Gastroesophageal sphincter (tissue), 4 donors: ENCODE data around the gene ARPC5L. TPM values are rescaled to one million over a fixed set of nuclear protein-coding genes. Genes with fewer than 3 reads are reported as not detected.

Experiments
- ATAC-seq: fragments of 150-250 bp; one replicate; pipeline ENCODE4 v1.9.1; 2016; ENCODE audit warnings: mild to moderate bottlenecking, moderate library complexity
- H3K27ac ChIP-seq, 4 donors: fragments of 200-600 bp; sonication (generic) in 3 of 4; 1 replicate in 3 of 4; 2 replicates in 1 of 4; pipeline ENCODE4 v1.5.1; 2016 to 2019
- H3K27me3 ChIP-seq: fragments of 200-600 bp; sonication (generic); one replicate; pipeline ENCODE4 v1.5.1; 2019
- H3K36me3 ChIP-seq, 2 donors: fragments of 200-600 bp; sonication (generic); one replicate each; pipeline ENCODE4 v1.5.1; 2019; ENCODE audit warnings: control low read depth in 1 of 2
- H3K4me1 ChIP-seq, 3 donors: fragments of 200-600 bp; sonication (generic); 1 replicate in 2 of 3; 2 replicates in 1 of 3; pipeline ENCODE4 v1.5.1; 2016 to 2019; ENCODE audit warnings: control low read depth in 2 of 3
- H3K4me3 ChIP-seq, 2 donors: fragments of 200-600 bp; sonication (generic); one replicate each; pipeline ENCODE4 v1.5.1; 2019; ENCODE audit warnings: mild to moderate bottlenecking in 1 of 2, moderate library complexity in 1 of 2
- H3K9me3 ChIP-seq, 3 donors: fragments of 200-600 bp; sonication (generic); one replicate each; pipeline ENCODE4 v1.5.1; 2017 to 2019; ENCODE audit warnings: control low read depth in 2 of 3
- CTCF ChIP-seq, 4 experiments: fragments of 200-600 bp in 2 of 4; fragments of 450-650 bp in 2 of 4; sonication (generic) in 1 of 4; IDR thresholded peaks; one replicate each; pipeline ENCODE4 v1.5.1; 2017 to 2019; ENCODE audit warnings: antibody characterized with exemption in 4 of 4, mild to moderate bottlenecking in 2 of 4, moderate library complexity in 2 of 4
- EP300 ChIP-seq: sonication (generic); formaldehyde crosslinking; IDR thresholded peaks from one replicate; pipeline ENCODE4 v1.6.1; 2017; ENCODE audit warnings: antibody characterized with exemption, mild to moderate bottlenecking
- POLR2A ChIP-seq, 2 donors: fragments of 450-650 bp; IDR thresholded peaks; one replicate each; pipeline ENCODE4 v1.6.1; 2017; ENCODE audit warnings: antibody characterized with exemption in 2 of 2, mild to moderate bottlenecking in 2 of 2, moderate library complexity in 1 of 2
- POLR2AphosphoS5 ChIP-seq: sonication (generic); formaldehyde crosslinking; IDR thresholded peaks from one replicate; pipeline ENCODE4 v1.6.1; 2017; ENCODE audit warnings: antibody characterized with exemption
- WGBS, 2 donors: methylation state at CpG; one replicate each; pipeline ENCODE4 v1.1.5; 2018; ENCODE audit warnings: low coverage in 1 of 2; 5-methylcytosine and 5-hydroxymethylcytosine counted together
- total RNA-seq, 4 donors: library from RNA; depleted of rRNA; stranded (reverse); fragments of >200 nt; gene quantifications; one replicate each; pipeline ENCODE4 v1.1.0, GENCODE V29; 2016

ARPC5L gene
- total RNA-seq, 4 donors from 2014 or later = 19.9 to 27.6 (median 20.3) TPM

DNA sequence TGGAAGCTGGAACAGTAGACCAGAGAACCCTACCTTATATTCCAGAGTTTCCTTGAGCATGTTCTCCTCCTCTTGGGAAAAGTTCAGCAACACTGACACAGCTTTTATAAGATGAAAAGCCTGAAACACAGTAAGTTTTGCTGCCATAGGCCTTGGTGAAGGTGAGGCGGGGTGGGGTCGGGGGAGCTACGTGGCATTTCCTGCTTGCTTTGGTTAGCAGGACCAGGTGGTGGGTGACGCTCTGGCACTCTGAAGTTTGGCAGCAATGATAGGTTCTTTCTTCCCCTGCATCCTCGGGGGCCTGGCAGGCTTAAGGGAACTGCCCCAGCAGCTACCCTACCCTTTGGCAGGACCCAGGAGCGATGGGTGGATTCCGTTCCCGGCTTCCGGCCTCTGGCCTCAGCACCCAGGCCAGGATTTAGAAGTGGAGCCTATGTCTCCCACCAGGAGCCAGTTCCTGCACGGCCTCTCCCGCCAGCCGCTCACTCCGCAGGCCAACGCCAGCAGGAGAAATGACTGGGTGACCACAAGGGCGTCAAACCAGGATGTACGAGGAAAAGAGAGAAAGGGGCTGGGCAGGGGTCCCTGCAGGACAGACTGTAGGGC is 19.3 kb downstream of the ARPC5L start:
- no CpG with 5 or more reads among the region's 16 CpGs for WGBS, 2 donors
- Histone ChIP-seq H3K27me3 (no peaks in the 10 kb centered on the region), H3K36me3 (peaks cover 0 to 99% of the 10 kb centered on the region in 2 donors), H3K4me1 (no peaks in the 10 kb centered on the region), H3K27ac (no peak overlapping the region), H3K9me3 (no peaks in the 10 kb centered on the region), H3K4me3 (no peak overlapping the region)
- TF ChIP-seq POLR2AphosphoS5 (no peak), EP300 (no peak), CTCF (IDR thresholded peaks at IDR 0.05) (no peak), POLR2A (IDR thresholded peaks at IDR 0.05) (no peak)
- ATAC-seq = no peak

GRCh38 chr9:124882231-124882630 is 20.3 kb downstream of the ARPC5L start:
- Histone ChIP-seq H3K27me3 (no peaks in the 10 kb centered on the region), H3K4me3 (no peak overlapping the region), H3K27ac (no peak overlapping the region), H3K36me3 (peaks cover 0 to 99% of the 10 kb centered on the region in 2 donors), H3K4me1 (no peaks in the 10 kb centered on the region), H3K9me3 (no peaks in the 10 kb centered on the region)
- 47 to 70% methylated on average over 3 to 4 of the region's 13 CpGs for WGBS, 2 donors
- ATAC-seq = no peak
- TF ChIP-seq POLR2A (IDR thresholded peaks at IDR 0.05) (no peak), EP300 (no peak), CTCF (IDR thresholded peaks at IDR 0.05) (no peak), POLR2AphosphoS5 (no peak)

DNA sequence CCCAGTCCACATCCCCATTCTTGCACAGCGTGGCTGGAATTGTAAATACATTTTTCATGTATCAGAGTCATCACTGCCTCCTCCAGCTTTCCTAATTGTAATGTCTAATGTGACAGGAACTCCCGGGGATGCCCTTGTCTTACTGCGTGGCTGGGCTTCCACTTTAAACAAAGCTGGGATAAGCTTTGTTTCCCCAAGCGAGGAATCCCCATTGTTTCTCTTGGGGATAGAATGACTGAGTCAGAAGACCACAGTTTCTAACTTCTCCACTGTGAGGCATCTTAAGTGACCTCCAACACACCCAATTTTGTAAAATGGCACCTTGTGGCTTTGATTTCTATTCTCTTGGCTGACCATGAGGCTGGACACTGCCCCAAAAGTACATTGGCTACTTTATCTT is 22.4 kb downstream of the ARPC5L start:
- no peak for ATAC-seq
- H3K27me3 ChIP-seq = no peaks in the 10 kb centered on the region
- no peaks in the 10 kb centered on the region for H3K9me3 ChIP-seq
- H3K36me3 ChIP-seq = peaks cover 0 to 99% of the 10 kb centered on the region in 2 donors
- TF ChIP-seq POLR2AphosphoS5 (no peak), EP300 (no peak), POLR2A (IDR thresholded peaks at IDR 0.05) (no peak), CTCF (IDR thresholded peaks at IDR 0.05) (no peak)
- no peak overlapping the region for H3K4me3 ChIP-seq
- no peaks in the 10 kb centered on the region for H3K4me1 ChIP-seq
- 75 to 92% methylated on average over 3 to 4 of the region's 4 CpGs for WGBS, 2 donors
- H3K27ac ChIP-seq = no peak overlapping the region

DNA sequence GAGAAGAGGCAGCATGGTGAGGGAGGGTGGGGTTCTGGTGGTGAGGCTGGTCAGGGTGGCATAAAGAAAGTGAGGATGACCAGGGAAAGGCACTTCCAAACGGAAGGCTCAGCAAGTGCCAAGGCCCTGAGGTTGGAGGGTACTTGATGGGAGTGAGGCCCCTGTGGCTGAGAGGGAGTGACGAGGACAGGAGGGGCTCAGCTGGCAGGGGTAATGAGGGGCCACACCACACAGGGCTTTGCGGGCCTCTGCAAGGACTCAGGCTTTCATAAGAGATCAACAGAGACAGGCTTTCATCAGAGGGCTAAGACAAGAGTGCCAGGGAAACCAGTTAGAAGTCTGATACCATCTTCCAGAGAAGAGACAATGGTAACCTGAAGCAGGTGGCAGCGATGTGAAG is 23.6 kb downstream of the ARPC5L start:
- Histone ChIP-seq H3K27ac (no peak overlapping the region), H3K9me3 (no peaks in the 10 kb centered on the region), H3K36me3 (peaks cover 0 to 99% of the 10 kb centered on the region in 2 donors), H3K27me3 (no peaks in the 10 kb centered on the region), H3K4me1 (no peaks in the 10 kb centered on the region), H3K4me3 (no peak overlapping the region)
- 94 to 100% methylated on average over 2 to 4 of the region's 4 CpGs for WGBS, 2 donors
- no peak for ATAC-seq
- TF ChIP-seq POLR2A (IDR thresholded peaks at IDR 0.05) = no peak
- TF ChIP-seq POLR2AphosphoS5 = no peak

DNA sequence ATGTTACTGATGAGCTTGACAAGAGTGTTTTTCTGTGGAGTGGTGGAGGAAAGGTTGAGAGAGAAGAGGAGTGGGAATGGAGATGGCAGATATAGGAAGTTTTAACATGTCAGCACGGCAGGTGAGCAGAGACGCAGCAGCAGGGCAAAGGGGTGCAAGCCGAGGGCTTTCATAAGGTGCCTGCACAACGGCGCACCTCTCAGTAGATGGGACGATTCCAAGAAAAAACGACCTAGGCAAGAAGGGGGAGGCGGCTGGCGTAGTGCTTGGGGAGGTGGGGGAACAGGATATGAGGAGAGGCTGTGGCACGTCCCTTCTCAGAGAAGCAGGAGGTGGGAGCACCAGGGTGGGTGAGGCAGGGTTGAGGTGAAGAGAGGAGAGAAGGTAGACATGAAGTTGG is 24.5 kb downstream of the ARPC5L start:
- no peak for ATAC-seq
- TF ChIP-seq POLR2AphosphoS5 (no peak), POLR2A (IDR thresholded peaks at IDR 0.05) (no peak), EP300 (no peak), CTCF (IDR thresholded peaks at IDR 0.05) (no peak)
- no peak overlapping the region for H3K4me3 ChIP-seq
- H3K4me1 ChIP-seq = no peaks in the 10 kb centered on the region
- H3K27me3 ChIP-seq = no peaks in the 10 kb centered on the region
- peaks cover 0 to 99% of the 10 kb centered on the region in 2 donors for H3K36me3 ChIP-seq
- H3K27ac ChIP-seq = no peak overlapping the region
- 80% methylated on average over 8 to 9 of the region's 10 CpGs for WGBS, 2 donors
- H3K9me3 ChIP-seq = no peaks in the 10 kb centered on the region
